Activated CD4-positive, CD25-positive, alpha-beta regulatory T cell treated with anti-CD3 and anti-CD28 coated beads, Interleukin-2, amount 50 U/mL, for 72 hours (primary cell): Measurements from ENCODE around the gene HAUS5.
"Not testable (repeated sequence)": the region's sequence is repeated elsewhere in the genome, so short reads cannot be mapped to it uniquely, and the experiment has no call there.

ENCODE experiments used
- DNase-seq: peaks from one replicate; pipeline ENCODE4 v3.0.0; 2021

The HAUS5 gene

GRCh38 chr19:35644206-35644986, 31.9 kb downstream of the HAUS5 start:
- peak; percentile 93 for DNase-seq

GRCh38 chr19:35644987-35645679, 32.6 kb downstream of the HAUS5 start:
- DNase-seq, result peak; percentile 83

- no peak for DNase-seq
Measured at GRCh38 chr19:35645680-35646511, 33.4 kb downstream of the HAUS5 start.

- DNase-seq, result peak; percentile 86
Measured at GRCh38 chr19:35648017-35648961, 35.8 kb downstream of the HAUS5 start, which contains the start of gene COX6B1. TSS of gene COX6B1 (plus strand) at chr19:35648323. CDS start at chr19:35651244, 2,921 bp downstream.

DNA sequence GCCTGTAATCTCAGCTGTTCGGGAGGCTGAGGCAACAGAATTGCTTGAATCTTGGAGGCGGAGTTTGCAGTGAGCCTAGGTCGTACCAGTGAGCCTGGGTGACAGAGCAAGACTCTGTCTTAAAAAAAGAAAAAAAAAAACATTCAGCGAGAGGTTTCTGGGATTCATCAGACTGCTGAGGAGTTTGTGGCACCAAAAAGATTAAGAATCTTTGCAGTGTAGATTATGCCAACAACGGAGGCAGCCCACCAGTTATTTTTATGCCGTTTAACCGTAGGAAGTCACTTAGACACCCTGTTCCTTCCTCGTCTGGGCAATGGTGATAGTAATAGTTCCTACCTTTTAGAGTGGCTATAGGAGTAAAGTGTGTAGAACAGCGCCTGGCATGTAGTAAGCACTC, 38.0 kb downstream of the HAUS5 start:
- no peak for DNase-seq

DNA sequence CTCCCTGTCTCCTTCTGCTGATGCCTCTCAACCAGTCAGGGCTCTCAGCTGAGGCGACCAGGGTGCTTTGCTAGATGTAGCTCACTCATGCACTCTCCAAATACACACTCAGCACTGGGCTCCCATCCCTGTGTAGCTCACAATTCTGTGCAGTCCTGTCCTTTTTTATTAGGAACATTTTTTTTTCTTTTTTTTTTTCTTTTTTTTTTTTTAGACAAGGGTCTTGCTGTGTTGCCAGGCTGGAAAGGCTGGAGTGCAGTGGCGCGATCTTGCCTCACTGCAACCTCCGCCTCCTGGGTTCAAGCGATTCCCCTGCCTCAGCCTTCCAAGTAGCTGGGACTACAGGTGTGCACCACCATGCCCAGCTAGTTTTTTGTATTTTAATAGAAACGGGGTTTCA, 42.3 kb downstream of the HAUS5 start:
- DNase-seq, result not testable (repeated sequence)

- no peak for DNase-seq
Measured at GRCh38 chr19:35655600-35655999, 43.1 kb downstream of the HAUS5 start.

GRCh38 chr19:35656700-35657099, 44.2 kb downstream of the HAUS5 start:
- no peak for DNase-seq

DNA sequence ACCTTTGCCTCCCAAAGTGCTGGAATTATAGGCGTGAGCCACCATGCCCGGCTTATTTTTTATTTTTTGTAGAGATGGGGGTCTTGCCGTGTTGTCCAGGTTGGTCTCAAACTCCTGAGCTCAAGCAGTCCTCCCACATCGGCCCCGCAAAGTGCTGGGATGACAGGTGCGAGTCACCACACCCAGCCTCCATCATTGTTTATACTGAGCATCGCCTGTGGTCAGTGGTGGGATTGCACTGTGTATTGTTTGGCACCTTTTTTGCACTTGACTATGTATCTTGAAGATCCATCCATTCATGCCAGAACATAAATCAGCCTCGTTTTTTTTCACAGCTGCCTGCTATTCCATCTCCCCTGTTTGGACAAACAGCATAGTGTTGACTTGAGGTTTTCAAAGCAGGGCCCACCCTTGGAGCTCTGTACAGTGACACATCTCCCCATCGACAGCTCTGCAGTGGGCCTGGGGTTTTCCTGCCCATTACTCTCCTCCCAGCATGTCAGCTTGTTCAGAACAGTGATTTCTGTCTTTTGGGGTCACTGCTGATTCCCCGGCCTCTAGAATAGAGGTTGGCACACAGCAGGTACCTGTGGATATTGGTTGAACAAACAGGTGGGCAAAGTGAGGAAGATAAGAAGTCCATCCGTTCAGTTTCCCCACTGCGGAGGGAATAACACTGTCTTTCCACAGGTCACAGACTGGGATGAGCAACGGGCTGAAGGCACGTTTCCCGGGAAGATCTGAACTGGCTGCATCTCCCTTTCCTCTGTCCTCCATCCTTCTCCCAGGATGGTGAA, 45.6 kb downstream of the HAUS5 start:
- no peak for DNase-seq

DNA sequence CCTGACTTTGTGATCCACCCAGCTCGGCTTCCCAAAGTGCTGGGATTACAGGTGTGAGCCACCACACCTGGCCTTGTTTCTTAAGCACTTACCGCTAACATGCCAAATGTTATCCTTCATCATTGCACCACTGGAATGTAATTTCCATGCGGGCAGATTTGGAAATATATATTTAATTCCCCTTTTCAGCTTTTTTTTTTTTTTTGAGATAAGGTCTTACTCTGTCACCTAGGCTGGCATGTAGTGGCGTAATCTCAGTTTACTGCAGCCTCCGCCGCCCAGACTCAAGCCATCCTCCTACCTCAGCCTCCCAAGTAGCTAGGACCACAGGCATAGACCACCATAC, 49.4 kb downstream of the HAUS5 start:
- no peak for DNase-seq

GRCh38 chr19:35663981-35664380, 51.4 kb downstream of the HAUS5 start:
- no peak for DNase-seq

- no peak for DNase-seq
Measured at GRCh38 chr19:35665157-35665556, 52.6 kb downstream of the HAUS5 start.

DNA sequence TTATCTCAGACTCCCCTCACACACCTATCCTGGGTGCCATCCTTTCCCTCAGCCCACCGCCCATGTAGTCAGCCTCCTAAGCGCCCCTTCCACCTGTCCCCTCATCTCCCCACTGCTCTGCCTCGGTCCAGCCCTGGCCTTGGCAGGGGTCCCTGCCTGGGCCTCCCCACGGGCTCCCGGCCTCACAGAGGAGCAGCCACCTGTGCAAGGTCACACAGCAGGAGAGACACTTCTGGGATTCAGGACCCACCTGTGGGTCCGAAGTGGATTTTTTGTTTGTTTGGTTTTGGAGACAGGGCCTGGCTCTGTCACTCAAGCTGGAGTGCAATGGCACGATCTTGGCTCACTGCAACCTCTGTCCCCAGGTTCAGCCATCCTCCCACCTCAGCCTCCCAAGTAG, 53.1 kb downstream of the HAUS5 start:
- no peak for DNase-seq

DNA sequence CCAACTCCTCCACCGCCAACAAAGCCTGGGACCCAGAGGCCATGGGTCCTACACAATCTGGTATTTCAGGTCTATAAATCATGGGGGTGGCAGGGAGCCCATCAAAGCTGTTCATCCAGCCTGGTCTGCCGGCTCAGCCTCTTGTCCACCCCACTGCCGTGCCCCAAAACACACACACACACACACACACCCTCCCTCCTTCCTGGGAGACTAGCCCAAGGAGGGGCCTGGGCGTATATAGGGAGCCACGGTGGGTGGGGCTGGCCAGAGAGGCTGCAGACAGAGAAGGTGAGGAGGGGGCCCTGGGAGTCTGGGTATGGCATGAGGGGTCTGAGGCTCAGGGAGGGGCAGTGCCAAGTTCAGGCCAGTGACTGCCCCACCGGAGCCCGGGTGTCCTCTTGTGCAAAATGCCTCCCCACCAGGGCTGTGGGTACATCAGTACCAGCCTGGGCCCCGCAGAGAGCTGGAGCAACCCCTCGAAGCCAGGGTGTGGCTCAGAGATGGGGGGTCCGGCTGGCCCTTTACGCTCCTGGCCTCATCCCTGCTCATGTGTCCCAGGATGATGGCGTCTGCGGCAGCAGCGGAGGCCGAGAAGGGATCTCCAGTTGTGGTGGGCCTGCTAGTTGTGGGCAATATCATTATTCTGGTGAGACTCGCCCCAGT, 53.8 kb downstream of the HAUS5 start, which contains the start of gene UPK1A:
UPK1A (plus strand) TSS at position 267 of the 663 bp plus-strand sequence; CDS start at position 563, 296 bp downstream.
- DNase-seq, result no peak

DNA sequence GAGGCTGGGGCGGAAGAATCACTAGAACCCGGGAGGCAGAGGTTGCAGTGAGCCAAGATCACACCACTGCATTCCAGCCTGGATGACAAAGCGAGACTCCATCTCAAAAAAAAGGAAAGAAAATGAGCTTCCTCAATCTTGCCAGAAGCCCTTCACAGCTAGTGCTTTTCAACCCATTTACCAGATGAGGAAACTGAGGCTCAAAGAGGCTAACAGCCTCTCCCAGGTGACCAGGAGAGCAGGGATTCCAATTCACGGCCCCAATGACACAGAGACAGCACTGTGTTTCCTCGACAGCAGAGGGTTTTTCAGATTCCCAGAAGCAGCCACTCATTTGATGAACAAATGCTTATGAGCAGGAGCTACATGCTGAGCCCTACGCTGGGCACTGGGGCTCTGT, 57.0 kb downstream of the HAUS5 start:
- DNase-seq, result no peak

DNA sequence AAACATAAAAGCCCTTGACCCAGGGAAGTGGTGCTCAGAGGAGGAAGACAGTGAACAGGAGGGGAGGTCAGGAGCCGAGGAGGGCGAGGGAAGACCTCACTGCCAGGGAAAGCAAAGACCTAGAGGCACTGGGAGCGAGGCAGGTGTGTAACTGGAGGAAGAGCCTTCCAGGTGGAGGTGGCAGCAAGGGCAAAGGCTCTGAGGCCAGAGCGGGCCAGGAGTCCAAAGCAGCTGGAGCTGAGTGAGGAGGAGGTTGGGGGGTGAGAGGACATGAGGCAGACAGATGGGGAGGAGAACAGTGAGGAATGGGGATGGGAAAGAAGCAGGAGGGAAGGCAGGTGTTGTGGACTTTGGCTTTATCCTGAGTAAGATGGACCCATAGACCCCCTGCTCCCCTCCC, 57.4 kb downstream of the HAUS5 start:
- no peak for DNase-seq

DNA sequence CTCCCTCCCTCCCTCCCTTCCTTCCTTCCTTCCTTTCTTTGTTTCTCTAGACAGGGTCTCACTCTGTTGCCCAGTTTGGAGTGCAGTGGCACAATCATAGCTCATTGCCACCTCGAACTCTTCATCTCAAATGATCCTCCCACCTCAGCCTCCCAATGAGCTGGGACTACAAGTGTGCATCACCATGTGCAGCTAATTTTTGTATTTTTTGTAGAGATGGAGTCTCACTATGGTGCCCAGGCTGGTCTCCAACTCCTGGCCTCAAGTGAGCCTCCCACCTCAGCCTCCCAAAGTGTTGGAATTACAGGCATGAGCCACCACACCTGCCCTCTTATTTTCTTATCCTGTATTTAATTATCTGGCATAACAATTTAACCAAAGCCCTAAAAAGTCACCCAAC, 58.2 kb downstream of the HAUS5 start:
- DNase-seq, result no peak

DNA sequence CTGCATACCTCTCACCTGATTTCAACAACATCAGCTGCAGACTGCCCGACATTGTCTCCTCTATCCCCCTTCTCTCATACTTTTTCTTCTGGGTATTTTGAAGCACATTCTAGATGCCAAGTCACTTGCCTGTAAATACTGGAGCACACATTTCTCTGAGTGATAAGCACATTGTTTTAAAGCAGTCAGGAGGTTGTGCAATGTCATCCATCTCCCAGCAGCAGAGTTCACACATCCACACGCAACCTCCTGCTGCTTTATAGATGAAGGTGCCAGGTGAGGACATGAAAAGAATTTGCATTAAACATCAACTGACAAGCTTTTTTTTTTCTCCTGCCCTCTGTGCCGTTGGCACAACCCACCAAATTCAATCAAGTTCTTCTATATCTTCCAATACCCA, 59.3 kb downstream of the HAUS5 start:
- DNase-seq, result no peak

- DNase-seq, result peak; percentile 45
Measured at GRCh38 chr19:35673121-35673804, 60.7 kb downstream of the HAUS5 start.
